ENCODE results near the gene MYBBP1A.

DNA sequence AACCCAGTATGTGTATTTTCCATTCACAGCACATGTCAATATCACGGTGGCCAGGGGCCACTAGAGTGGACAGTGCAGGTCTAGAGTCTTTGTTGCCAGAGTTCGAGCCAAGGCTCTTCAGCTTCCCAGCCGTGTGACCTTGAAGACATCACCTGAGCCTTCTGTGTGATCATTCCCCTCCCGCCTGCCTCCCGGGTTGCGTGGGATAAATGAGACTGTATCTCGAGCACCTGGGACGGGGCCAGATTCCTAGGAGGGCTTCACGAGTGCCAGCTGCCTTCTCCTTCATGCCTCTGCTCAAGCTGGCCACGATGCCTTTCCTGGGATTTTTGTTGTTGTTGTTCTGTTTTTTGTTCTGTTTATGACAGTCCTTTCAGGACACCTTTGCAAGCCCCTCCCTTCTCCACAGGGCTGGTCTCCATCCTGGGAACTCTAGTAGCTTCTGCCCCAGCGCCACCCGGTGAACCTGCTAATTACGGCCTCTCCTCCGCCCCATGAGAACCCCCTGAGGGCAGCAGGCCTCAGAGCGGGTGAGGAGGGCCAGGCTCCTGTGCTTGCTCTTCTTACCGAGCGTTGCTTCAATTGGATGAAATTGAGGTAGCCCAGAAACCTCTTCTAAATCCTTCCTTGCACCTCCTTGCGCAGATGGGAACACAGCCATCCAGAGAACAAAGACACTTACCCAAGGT, 52.6 kb downstream of the MYBBP1A start:
- TF ChIP-seq, protein P1, sequence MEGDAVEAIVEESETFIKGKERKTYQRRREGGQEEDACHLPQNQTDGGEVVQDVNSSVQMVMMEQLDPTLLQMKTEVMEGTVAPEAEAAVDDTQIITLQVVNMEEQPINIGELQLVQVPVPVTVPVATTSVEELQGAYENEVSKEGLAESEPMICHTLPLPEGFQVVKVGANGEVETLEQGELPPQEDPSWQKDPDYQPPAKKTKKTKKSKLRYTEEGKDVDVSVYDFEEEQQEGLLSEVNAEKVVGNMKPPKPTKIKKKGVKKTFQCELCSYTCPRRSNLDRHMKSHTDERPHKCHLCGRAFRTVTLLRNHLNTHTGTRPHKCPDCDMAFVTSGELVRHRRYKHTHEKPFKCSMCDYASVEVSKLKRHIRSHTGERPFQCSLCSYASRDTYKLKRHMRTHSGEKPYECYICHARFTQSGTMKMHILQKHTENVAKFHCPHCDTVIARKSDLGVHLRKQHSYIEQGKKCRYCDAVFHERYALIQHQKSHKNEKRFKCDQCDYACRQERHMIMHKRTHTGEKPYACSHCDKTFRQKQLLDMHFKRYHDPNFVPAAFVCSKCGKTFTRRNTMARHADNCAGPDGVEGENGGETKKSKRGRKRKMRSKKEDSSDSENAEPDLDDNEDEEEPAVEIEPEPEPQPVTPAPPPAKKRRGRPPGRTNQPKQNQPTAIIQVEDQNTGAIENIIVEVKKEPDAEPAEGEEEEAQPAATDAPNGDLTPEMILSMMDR (IDR thresholded peaks at IDR 0.05 in 8 of 11, conservative IDR thresholded peaks at IDR 0.05 in 3 of 11): no peak
- no peak for TF ChIP-seq POLR2A (IDR thresholded peaks at IDR 0.05)
